ENCODE measurements around the gene IL37.

Gene IL37

GRCh38 chr2:112958428-112959108 lies 47.6 kb downstream of the IL37 start:
- Histone ChIP-seq H4K20me1 (ENCODE audit: insufficient read depth) (no peaks in the 10 kb centered on the region), H3K27me3 (ENCODE audit: insufficient read depth, low read depth) (no peaks in the 10 kb centered on the region), H3K4me3 (IDR thresholded peaks at IDR 0.05; ENCODE audit: insufficient read depth, low read depth, low read length) (no peak overlapping the region), H3K4me1 (ENCODE audit: low read depth, poor library complexity, severe bottlenecking) (no peaks in the 10 kb centered on the region), H3K4me2 (no peak overlapping the region), H3K79me2 (ENCODE audit: insufficient read depth, low read depth) (no peaks in the 10 kb centered on the region), H3K9ac (no peak overlapping the region), H3K36me3 (ENCODE audit: insufficient read depth) (no peaks in the 10 kb centered on the region), H2AFZ (ENCODE audit: low read depth) (no peak overlapping the region), H3K27ac (no peak overlapping the region)
- TF ChIP-seq CTCF (conservative IDR thresholded peaks at IDR 0.05; ENCODE audit: low read depth, low read length), result peak; percentile 77

- no peak overlapping the region for H3K27ac ChIP-seq
- no peak overlapping the region for H2AFZ ChIP-seq (ENCODE audit: low read depth)
- no peaks in the 10 kb centered on the region for H3K36me3 ChIP-seq (ENCODE audit: insufficient read depth)
- H4K20me1 ChIP-seq (ENCODE audit: insufficient read depth), result no peaks in the 10 kb centered on the region
- no peaks in the 10 kb centered on the region for H3K27me3 ChIP-seq (ENCODE audit: insufficient read depth, low read depth)
- H3K4me1 ChIP-seq (ENCODE audit: low read depth, poor library complexity, severe bottlenecking), result no peaks in the 10 kb centered on the region
- no peak overlapping the region for H3K4me3 ChIP-seq (IDR thresholded peaks at IDR 0.05; ENCODE audit: insufficient read depth, low read depth, low read length)
- no peak overlapping the region for H3K9ac ChIP-seq
- TF ChIP-seq CTCF (conservative IDR thresholded peaks at IDR 0.05; ENCODE audit: low read depth, low read length), result peak; percentile 40
- no peaks in the 10 kb centered on the region for H3K79me2 ChIP-seq (ENCODE audit: insufficient read depth, low read depth)
- no peak overlapping the region for H3K4me2 ChIP-seq
Measured at GRCh38 chr2:112959109-112959812, 48.3 kb downstream of the IL37 start.

- Histone ChIP-seq H3K36me3 (ENCODE audit: insufficient read depth) (no peaks in the 10 kb centered on the region), H3K27ac (no peak overlapping the region), H3K27me3 (ENCODE audit: insufficient read depth, low read depth) (no peaks in the 10 kb centered on the region), H4K20me1 (ENCODE audit: insufficient read depth) (no peaks in the 10 kb centered on the region), H3K4me1 (ENCODE audit: low read depth, poor library complexity, severe bottlenecking) (no peaks in the 10 kb centered on the region), H3K4me2 (no peak overlapping the region), H3K79me2 (ENCODE audit: insufficient read depth, low read depth) (no peaks in the 10 kb centered on the region), H3K4me3 (IDR thresholded peaks at IDR 0.05; ENCODE audit: insufficient read depth, low read depth, low read length) (no peak overlapping the region), H2AFZ (ENCODE audit: low read depth) (no peak overlapping the region), H3K9ac (no peak overlapping the region)
- TF ChIP-seq CTCF (conservative IDR thresholded peaks at IDR 0.05; ENCODE audit: low read depth, low read length), result no peak
Measured at GRCh38 chr2:112960230-112960825, 49.4 kb downstream of the IL37 start.

- Histone ChIP-seq H3K4me2 (no peak overlapping the region), H3K9ac (no peak overlapping the region), H3K4me3 (IDR thresholded peaks at IDR 0.05; ENCODE audit: insufficient read depth, low read depth, low read length) (no peak overlapping the region), H3K79me2 (ENCODE audit: insufficient read depth, low read depth) (no peaks in the 10 kb centered on the region), H4K20me1 (ENCODE audit: insufficient read depth) (no peaks in the 10 kb centered on the region), H3K27me3 (ENCODE audit: insufficient read depth, low read depth) (no peaks in the 10 kb centered on the region), H2AFZ (ENCODE audit: low read depth) (no peak overlapping the region), H3K27ac (no peak overlapping the region), H3K36me3 (ENCODE audit: insufficient read depth) (no peaks in the 10 kb centered on the region), H3K4me1 (ENCODE audit: low read depth, poor library complexity, severe bottlenecking) (no peaks in the 10 kb centered on the region)
- no peak for TF ChIP-seq CTCF (conservative IDR thresholded peaks at IDR 0.05; ENCODE audit: low read depth, low read length)
Measured at GRCh38 chr2:112962308-112963175, 51.6 kb downstream of the IL37 start.

Measured in KMS-11 (cell line).